NAMALWA (cell line): ENCODE measurements around the gene GPR17.

ENCODE experiments used
- DNase-seq: peaks from one replicate; pipeline ENCODE4 v3.0.0-alpha.2; 2015; ENCODE audit warnings: low spot score

The GPR17 gene

GRCh38 chr2:127671557-127672302 lies 25.8 kb downstream of the GPR17 start:
- no peak for DNase-seq

GRCh38 chr2:127672341-127673224 lies 26.6 kb downstream of the GPR17 start:
- DNase-seq: no peak

- no peak for DNase-seq
Measured at GRCh38 chr2:127673291-127674069, 27.5 kb downstream of the GPR17 start.

GRCh38 chr2:127674241-127675209 lies 28.6 kb downstream of the GPR17 start:
- no peak for DNase-seq

GRCh38 chr2:127675331-127676261 lies 29.6 kb downstream of the GPR17 start, which contains the start of gene LIMS2:
Gene LIMS2 (minus strand): TSS chr2:127675530. CDS start chr2:127675024, 506 bp downstream.
- DNase-seq: no peak

GRCh38 chr2:127676906-127677305 lies 31.0 kb downstream of the GPR17 start:
- no peak for DNase-seq

- DNase-seq: no peak
Measured at GRCh38 chr2:127678531-127678930, 32.6 kb downstream of the GPR17 start.

- no peak for DNase-seq
Measured at GRCh38 chr2:127678991-127679390, 33.0 kb downstream of the GPR17 start.

GRCh38 chr2:127679680-127680361 lies 33.9 kb downstream of the GPR17 start:
- no peak for DNase-seq

- no peak for DNase-seq
Measured at GRCh38 chr2:127680706-127681287, 34.8 kb downstream of the GPR17 start.

- DNase-seq: no peak
Measured at GRCh38 chr2:127681288-127681804, 35.4 kb downstream of the GPR17 start.

GRCh38 chr2:127681976-127682857 lies 36.3 kb downstream of the GPR17 start:
- DNase-seq: no peak

GRCh38 chr2:127683056-127683455 lies 37.1 kb downstream of the GPR17 start:
- no peak for DNase-seq

GRCh38 chr2:127683757-127684156 lies 37.8 kb downstream of the GPR17 start:
- no peak for DNase-seq

- no peak for DNase-seq
Measured at GRCh38 chr2:127685410-127686080, 39.6 kb downstream of the GPR17 start.

- no peak for DNase-seq
Measured at GRCh38 chr2:127688405-127688804, 42.5 kb downstream of the GPR17 start.

GRCh38 chr2:127690696-127691095 lies 44.7 kb downstream of the GPR17 start:
- DNase-seq: no peak
